ENCODE results near the gene GPR85.

The GPR85 gene

DNA sequence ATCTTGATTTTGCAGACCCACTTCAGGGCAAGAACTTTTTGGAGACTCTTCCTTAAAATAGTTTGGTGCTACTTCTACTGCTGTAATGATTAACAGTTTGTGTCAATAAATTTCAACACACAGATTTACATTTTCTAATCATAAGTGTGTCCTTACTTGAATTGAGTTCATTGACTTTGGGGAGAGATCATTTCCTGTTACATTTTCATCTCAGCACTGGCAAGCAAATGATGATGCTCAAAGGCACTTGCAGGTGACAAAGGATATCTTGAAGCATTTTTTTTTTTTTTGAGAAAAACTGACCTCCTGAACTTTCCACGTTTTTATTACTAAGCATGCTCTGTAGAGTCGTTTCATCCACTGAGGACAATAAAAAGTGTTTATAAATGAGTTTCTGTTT is 52.7 kb downstream of the GPR85 start:
- no peak for DNase-seq (ENCODE audit: low read depth in 2 of 2)
- no peak overlapping the region for H3K4me3 ChIP-seq (replicated peaks in 1 of 2; ENCODE audit: low read depth in 2 of 2, low read length in 2 of 2)
- TF ChIP-seq, protein P1, sequence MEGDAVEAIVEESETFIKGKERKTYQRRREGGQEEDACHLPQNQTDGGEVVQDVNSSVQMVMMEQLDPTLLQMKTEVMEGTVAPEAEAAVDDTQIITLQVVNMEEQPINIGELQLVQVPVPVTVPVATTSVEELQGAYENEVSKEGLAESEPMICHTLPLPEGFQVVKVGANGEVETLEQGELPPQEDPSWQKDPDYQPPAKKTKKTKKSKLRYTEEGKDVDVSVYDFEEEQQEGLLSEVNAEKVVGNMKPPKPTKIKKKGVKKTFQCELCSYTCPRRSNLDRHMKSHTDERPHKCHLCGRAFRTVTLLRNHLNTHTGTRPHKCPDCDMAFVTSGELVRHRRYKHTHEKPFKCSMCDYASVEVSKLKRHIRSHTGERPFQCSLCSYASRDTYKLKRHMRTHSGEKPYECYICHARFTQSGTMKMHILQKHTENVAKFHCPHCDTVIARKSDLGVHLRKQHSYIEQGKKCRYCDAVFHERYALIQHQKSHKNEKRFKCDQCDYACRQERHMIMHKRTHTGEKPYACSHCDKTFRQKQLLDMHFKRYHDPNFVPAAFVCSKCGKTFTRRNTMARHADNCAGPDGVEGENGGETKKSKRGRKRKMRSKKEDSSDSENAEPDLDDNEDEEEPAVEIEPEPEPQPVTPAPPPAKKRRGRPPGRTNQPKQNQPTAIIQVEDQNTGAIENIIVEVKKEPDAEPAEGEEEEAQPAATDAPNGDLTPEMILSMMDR (IDR thresholded peaks at IDR 0.05; ENCODE audit: low read depth, low read length), result no peak
